Right lobe of liver (tissue), 4 donors: Measurements from ENCODE around the gene TCAF2.
"Not testable (repeated sequence)": the region's sequence is repeated elsewhere in the genome, so short reads cannot be mapped to it uniquely, and the experiment has no call there.

ENCODE experiments used
- CTCF ChIP-seq, 4 donors: fragments of 200-600 bp in 3 of 4; fragments of 450-650 bp in 1 of 4; IDR thresholded peaks; one replicate each; pipeline versions ENCODE4 v1.5.1 to v1.8.0; 2016 to 2022; ENCODE audit warnings: antibody characterized with exemption in 4 of 4, mild to moderate bottlenecking in 2 of 4
- POLR2A ChIP-seq: fragments of 450-650 bp; IDR thresholded peaks from one replicate; pipeline ENCODE4 v1.6.1; 2017; ENCODE audit warnings: antibody characterized with exemption, mild to moderate bottlenecking
- donor health status: DM: no; HTN: no; CAD: no.
- donor health status: DM: no; HTN: no; CAD: no.
- donor health status: DM: no; HTN: yes; CAD: no.

- not testable (repeated sequence) for TF ChIP-seq CTCF (IDR thresholded peaks at IDR 0.05); POLR2A
These were observed 401 bp downstream of the TCAF2 start for GRCh38 chr7:143621175-143621574.
